Dendritic cell treated with granulocyte-macrophage colony-stimulating factor and Interleukin-4, amounts not matched to agents 40 ng/mL and 50 ng/mL, for 4 days (primary cell): ENCODE measurements around the gene SCYGR4.
"Not testable (repeated sequence)": the region's sequence is repeated elsewhere in the genome, so short reads cannot be mapped to it uniquely, and the experiment has no call there.

Experiments
- H3K27ac Mint-ChIP-seq: one replicate; pipeline ENCODE4 v1.8.0; 2022; ENCODE audit warnings: mild to moderate bottlenecking, mixed read lengths
- H3K27me3 Mint-ChIP-seq: one replicate; pipeline ENCODE4 v1.8.0; 2022; ENCODE audit warnings: mild to moderate bottlenecking, mixed read lengths
- H3K36me3 Mint-ChIP-seq: one replicate; pipeline ENCODE4 v1.8.0; 2022; ENCODE audit warnings: low read depth, mixed read lengths
- H3K4me1 Mint-ChIP-seq: one replicate; pipeline ENCODE4 v1.8.0; 2022; ENCODE audit warnings: low read depth, mixed read lengths
- H3K4me3 Mint-ChIP-seq: one replicate; pipeline ENCODE4 v1.8.0; 2022; ENCODE audit warnings: mild to moderate bottlenecking, moderate library complexity, mixed read lengths
- H3K9me3 Mint-ChIP-seq: one replicate; pipeline ENCODE4 v1.8.0; 2022; ENCODE audit warnings: mixed read lengths
- intact Hi-C: fragments of 100-400 bp; cut with micrococcal nuclease; formaldehyde crosslinking; loops from one replicate; pipeline ENCODE4 v1.15.0; 2022

SCYGR4 gene

DNA sequence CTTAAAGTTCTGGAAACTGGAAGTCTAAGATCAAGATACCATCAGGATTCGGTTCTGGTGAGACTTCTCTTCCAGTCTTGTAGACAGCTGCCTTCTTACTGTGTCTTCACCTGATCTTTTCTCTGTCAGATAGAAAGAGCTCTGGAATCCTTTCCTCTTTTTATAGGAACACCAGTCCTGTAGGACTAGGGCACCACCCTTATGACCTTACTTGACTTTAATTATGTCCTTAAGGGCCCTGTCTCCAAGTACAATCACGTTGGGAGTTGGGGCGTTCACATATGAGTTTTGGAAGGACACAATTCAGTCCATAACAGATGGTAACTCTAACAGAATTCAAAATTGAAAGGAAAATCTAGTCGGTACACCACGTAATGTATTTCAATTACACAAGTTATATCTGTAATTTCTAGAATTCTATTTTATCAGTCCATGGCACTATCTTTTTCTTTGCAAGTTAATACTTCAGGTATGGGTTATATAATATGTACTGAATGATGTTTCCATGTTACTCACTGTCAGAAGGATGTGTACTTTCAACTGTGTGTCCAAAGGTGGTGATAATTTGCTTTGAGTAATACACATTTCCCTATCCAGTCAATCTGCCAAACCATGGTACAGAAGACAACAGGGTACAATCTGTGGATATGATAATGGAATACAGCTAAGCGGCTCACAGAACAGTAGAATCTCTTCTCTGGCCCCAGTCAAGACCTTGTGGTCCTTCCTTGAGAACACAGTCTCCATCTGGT is 48.1 kb downstream of the SCYGR4 start:
- Mint-ChIP-seq H3K4me3 (no peak overlapping the region), H3K4me1 (no peaks in the 10 kb centered on the region), H3K9me3 (no peaks in the 10 kb centered on the region), H3K27me3 (no peaks in the 10 kb centered on the region), H3K36me3 (no peaks in the 10 kb centered on the region), H3K27ac (no peak overlapping the region)
- intact Hi-C loops = no loop called here

DNA sequence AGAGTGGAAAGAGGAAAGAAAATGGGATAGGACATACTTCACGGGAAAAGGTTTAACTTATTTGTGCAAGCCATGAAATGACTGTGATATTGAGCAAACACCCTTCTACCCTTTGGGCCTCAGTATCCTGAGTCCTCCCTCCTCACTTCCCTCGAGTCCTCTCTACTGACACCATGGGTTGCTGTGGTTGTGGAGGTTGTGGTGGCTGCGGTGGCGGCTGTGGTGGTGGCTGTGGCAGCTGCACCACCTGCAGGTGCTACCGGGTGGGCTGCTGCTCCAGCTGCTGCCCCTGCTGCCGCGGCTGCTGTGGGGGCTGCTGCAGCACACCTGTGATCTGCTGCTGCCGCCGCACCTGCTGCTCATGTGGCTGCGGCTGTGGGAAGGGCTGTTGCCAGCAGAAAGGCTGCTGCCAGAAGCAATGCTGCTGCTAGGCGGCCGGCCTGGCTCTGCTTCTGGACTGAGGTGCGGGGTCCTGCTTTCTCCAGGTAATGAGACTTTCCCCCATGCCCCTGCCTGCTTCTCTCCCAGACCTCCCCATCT is 49.4 kb downstream of the SCYGR4 start, which contains the start of gene SCYGR5:
TSS of gene SCYGR5 (plus strand) at position 174 of the 540 bp plus-strand sequence. CDS start at position 174, 0 bp downstream.
- not testable (repeated sequence) for H3K36me3 Mint-ChIP-seq

More for the DNA sequence above, 49.4 kb downstream of the SCYGR4 start, which contains the start of gene SCYGR5:
- intact Hi-C loops, H3K27me3 Mint-ChIP-seq, H3K4me1 Mint-ChIP-seq, H3K9me3 Mint-ChIP-seq, H3K27ac Mint-ChIP-seq, H3K4me3 Mint-ChIP-seq: not testable (repeated sequence)
